ENCODE data around the gene SRP68.

The SRP68 gene

DNA sequence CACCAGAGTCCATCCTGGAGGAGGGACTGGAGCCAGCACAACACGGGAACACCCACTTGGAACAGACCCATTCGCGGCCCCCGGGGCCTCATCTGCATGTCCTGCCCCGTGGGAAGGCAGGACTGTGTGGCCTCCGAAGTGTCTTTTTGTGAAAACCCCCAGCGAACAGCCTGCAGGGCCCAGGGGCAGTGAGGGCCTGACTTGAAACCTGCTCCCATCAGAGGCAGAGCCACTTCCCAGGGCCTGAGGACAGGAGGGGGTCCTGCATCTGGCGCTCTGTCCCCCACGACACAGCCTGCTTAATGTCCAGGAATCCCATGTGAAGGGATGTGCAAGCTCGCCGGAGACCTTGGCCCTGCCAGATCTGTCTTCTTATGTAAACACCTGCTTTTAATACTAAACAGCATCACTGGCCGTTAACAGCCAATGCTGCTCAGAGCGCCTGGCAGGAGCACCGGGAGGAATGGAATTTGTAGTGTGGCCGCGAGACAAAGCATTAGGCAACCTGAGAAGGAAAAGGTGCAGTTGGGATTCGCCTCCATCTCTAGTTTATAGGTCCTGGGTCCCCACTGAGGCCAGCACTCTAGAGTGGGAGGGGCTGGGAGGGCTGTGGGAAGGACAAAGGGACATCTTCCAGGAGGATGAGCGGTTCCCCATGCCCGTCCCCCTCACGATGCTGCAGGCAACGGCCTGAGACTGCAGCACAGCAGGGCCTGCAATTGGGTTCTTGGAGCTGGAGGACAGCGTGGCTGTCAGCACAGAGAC lies 35.6 kb downstream of the SRP68 start:
- peak overlapping the region in 6 of 11 experiments; percentile 14 to 62 (median 48); a peak in 9 of 22 replicates for H3K27ac ChIP-seq

DNA sequence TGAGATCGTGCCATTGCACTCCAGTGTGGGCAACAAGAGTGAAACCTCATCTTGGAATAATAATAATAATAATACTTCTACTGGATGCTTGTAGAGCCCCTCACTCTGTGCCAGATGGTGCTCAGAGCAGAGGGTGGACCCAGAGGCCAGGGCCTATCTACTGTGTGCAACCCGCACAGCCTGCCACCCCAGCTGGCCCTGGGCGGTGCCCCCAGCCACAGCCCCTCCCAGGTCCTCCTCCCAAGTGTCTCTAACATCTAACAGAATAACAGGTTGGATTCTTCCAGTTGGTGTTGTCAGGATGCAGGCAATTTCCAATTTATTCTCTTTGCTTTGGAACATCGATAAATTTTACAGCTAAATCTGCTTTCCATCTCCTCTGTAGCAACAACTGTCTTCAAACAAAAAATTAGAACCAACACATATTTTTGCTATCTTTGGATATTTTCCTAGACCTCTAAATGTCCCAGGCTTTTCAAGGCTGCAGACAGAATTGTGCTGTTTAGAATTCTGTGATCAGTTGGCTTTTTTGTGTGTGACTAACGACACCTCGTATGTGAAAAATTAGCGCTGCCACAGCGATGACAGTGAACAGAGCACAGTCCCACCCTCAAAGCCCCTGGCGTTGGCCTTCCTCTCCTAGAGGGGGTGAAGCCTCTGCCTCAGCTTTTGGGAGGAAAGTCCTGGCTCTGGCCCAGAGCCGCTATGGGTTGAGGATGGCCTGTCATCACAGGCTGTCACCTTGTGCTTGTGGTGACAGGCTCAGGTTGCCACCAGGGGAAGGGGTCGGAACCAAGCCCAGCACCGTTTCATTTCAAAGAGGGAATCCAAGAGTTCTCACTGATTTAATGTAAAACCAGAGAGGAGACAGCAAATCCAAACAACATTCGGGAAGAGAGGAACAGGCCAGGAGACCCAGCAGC lies 37.6 kb downstream of the SRP68 start:
- H3K4me3 ChIP-seq: no peak overlapping the region
- peaks cover 0 to 12% (median 0%) of the 10 kb centered on the region in 11 experiments; a peak in 4 of 22 replicates for H3K9me3 ChIP-seq (replicated peaks in 1 of 11)
- H3K4me2 ChIP-seq: no peak overlapping the region
- H3K4me1 ChIP-seq: peaks cover 4 to 43% (median 34%) of the 10 kb centered on the region in 10 experiments; a peak in 19 of 20 replicates
- TF ChIP-seq Cebpa-rat (IDR thresholded peaks at IDR 0.05): no peak
- H3K9ac ChIP-seq: no peak overlapping the region; a peak in 1 of 22 replicates
- H3K27me3 ChIP-seq: no peaks in the 10 kb centered on the region
- H3K27ac ChIP-seq: no peak overlapping the region
- H4K20me1 ChIP-seq: peaks cover 0 to 17% (median 0%) of the 10 kb centered on the region in 11 experiments; a peak in 5 of 22 replicates
- H3K36me3 ChIP-seq: peaks cover 16 to 36% (median 19%) of the 10 kb centered on the region in 11 experiments

More for the DNA sequence above, 35.6 kb downstream of the SRP68 start:
- TF ChIP-seq Cebpa-rat (IDR thresholded peaks at IDR 0.05): no peak
- peaks cover 0 to 29% (median 0%) of the 10 kb centered on the region in 11 experiments; a peak in 6 of 22 replicates for H4K20me1 ChIP-seq
- H3K36me3 ChIP-seq: peaks cover 36 to 56% (median 39%) of the 10 kb centered on the region in 11 experiments
- peaks cover 0 to 31% (median 23%) of the 10 kb centered on the region in 10 experiments; a peak in 16 of 20 replicates for H3K4me1 ChIP-seq
- H3K4me2 ChIP-seq: peak overlapping the region in 8 of 11 experiments; percentile 49 to 77 (median 67); a peak in 16 of 22 replicates
- H3K9me3 ChIP-seq (replicated peaks in 1 of 11): peaks cover 0 to 12% (median 0%) of the 10 kb centered on the region in 11 experiments; a peak in 4 of 22 replicates
- peak overlapping the region in 4 of 11 experiments; percentile 24 to 56 (median 40); a peak in 6 of 22 replicates for H3K9ac ChIP-seq
- no peaks in the 10 kb centered on the region for H3K27me3 ChIP-seq
- no peak overlapping the region for H3K4me3 ChIP-seq

DNA sequence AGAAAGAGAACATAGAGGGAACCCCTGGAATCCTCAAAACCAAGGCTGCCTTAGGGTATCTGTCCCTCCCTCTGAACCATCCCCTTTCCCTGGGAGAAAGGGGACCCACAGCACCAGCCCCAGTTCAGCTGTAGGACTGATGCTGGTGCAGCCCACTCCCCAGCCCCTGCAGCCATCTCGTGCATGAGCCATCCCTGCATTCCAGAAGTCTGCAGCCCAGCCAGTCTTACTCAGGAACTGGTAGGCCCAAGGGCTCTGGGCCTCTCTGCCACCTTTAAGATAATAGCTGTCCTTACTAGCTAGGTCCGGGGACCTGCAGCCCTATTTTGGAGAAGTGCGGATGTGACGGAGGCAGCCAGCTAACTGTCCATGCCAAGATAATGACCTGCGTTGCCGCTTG lies 39.2 kb downstream of the SRP68 start:
- Histone ChIP-seq H3K9ac (no peak overlapping the region), H4K20me1 (peaks cover 0 to 12% (median 0%) of the 10 kb centered on the region in 11 experiments; a peak in 3 of 22 replicates), H3K27ac (no peak overlapping the region), H3K9me3 (replicated peaks in 1 of 11) (peaks cover 0 to 12% (median 0%) of the 10 kb centered on the region in 11 experiments; a peak in 4 of 22 replicates), H3K4me1 (peaks cover 10 to 53% (median 45%) of the 10 kb centered on the region in 10 experiments; a peak in 19 of 20 replicates), H3K4me3 (no peak overlapping the region), H3K4me2 (no peak overlapping the region), H3K27me3 (no peaks in the 10 kb centered on the region), H3K36me3 (peaks cover under 1 to 21% (median 4%) of the 10 kb centered on the region in 11 experiments; a peak in 20 of 22 replicates)
- no peak for TF ChIP-seq Cebpa-rat (IDR thresholded peaks at IDR 0.05)

DNA sequence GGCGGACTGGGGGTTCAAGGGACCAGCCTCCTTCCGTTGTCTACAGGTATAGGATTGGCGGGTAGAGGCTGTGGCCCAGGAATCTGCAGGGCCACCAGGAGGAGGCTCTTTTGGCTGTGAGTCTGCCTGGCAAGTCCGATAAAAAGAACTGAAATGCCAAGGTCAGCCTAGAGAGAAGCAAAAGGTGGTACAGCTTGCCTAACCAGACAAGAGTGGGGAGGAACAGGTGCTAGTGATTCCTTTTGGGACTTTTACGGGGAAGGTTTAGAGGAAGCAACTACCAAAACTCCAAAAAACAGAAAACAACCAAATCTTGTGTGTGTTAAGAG lies 39.6 kb downstream of the SRP68 start:
- no peak for TF ChIP-seq Cebpa-rat (IDR thresholded peaks at IDR 0.05)
- peaks cover 0 to 12% (median 0%) of the 10 kb centered on the region in 11 experiments; a peak in 4 of 22 replicates for H3K9me3 ChIP-seq (replicated peaks in 1 of 11)
- peaks cover 10 to 53% (median 43%) of the 10 kb centered on the region in 10 experiments; a peak in 19 of 20 replicates for H3K4me1 ChIP-seq
- H3K4me3 ChIP-seq: no peak overlapping the region
- peaks cover 0 to 9% (median 0%) of the 10 kb centered on the region in 11 experiments; a peak in 3 of 22 replicates for H4K20me1 ChIP-seq
- H3K27ac ChIP-seq: no peak overlapping the region
- H3K27me3 ChIP-seq: no peaks in the 10 kb centered on the region
- no peak overlapping the region for H3K4me2 ChIP-seq
- H3K36me3 ChIP-seq: peaks cover 0 to 17% (median 0%) of the 10 kb centered on the region in 11 experiments; a peak in 7 of 22 replicates
- H3K9ac ChIP-seq: no peak overlapping the region

DNA sequence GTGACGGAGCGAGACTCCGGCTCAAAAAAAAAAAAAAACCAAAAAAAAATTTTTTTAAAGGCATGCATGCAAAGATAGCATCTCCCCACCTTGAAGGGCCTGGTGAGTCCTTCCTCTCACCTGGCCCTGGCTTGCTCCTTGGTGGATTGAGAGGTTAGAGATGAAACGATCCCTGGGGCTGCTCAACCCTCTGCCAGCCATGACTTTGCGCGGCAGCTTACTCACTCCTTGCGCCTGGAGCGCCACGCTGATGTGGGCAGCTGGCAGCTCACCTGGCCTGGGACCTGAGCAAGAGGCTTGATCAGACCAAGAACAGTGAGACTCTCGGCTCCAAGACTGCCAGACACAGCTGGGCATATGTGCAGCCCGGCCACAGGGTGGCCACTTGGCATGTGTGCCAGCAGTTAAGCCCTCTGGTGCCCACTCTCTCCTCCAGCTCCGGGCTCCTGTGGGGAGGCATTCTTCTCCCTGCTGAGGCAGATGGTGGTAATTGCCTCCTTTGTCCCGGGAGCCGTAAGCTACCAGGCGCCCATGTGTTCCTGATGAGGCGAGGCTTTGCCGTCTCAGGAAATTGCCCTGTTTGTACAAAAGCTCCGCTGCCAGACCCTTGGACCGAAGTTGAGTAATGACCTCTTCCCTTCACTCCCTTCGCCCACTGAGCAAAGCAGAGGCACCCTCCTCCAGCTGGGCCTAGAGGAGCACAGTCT lies 40.1 kb downstream of the SRP68 start:
- H4K20me1 ChIP-seq: peaks cover 0 to 4% (median 0%) of the 10 kb centered on the region in 11 experiments; a peak in 2 of 22 replicates
- peaks cover 10 to 53% (median 42%) of the 10 kb centered on the region in 10 experiments; a peak in 19 of 20 replicates for H3K4me1 ChIP-seq
- no peak overlapping the region for H3K27ac ChIP-seq
- peaks cover 0 to 12% (median 0%) of the 10 kb centered on the region in 11 experiments; a peak in 4 of 22 replicates for H3K36me3 ChIP-seq
- peaks cover 0 to 12% (median 0%) of the 10 kb centered on the region in 11 experiments; a peak in 4 of 22 replicates for H3K9me3 ChIP-seq (replicated peaks in 1 of 11)
- no peak overlapping the region for H3K4me2 ChIP-seq
- no peaks in the 10 kb centered on the region for H3K27me3 ChIP-seq
- no peak overlapping the region for H3K4me3 ChIP-seq
- TF ChIP-seq Cebpa-rat (IDR thresholded peaks at IDR 0.05): no peak
- no peak overlapping the region for H3K9ac ChIP-seq

DNA sequence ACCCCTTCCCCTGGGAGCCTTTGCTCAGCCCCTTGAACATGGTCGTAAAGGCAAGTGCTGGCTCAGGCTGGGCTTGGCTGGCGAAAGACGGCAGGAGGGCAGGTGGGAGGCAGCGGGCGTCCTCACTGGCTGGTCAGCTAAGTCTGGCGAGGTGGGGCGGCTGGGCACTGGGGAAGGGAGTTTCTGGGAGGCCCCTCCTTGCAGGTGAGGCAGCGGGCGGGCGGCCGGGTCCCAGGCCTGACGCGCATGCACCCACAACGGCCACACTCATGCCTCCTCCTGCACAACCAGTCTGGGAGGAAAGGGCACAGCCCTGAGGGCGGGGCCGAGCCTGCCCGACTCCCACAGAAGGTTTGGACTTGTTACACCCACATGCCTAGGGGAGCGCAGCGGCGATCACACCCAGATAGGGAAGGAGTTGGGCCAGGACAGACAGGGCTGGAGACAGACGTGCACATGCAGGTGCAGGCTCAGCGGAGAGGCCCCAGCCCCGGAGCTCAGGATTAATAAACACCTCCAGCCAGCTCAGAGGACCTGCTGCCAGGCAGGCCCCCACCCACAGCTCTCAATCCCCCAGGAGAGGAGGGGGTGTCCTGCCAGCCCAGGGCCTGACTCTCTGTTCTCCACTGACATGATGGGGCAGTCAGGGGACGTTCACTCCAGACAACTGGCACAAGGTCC lies 45.0 kb downstream of the SRP68 start, which contains the start of gene EVPL:
EVPL (minus strand) TSS at position 148 of the 681 bp plus-strand sequence; CDS start at position 40, 108 bp downstream.
- Histone ChIP-seq H3K4me2 (peak within 1 kb of the TSS in 6 of 11 experiments; percentile 14 to 90 (median 86); a peak in 9 of 22 replicates), H3K9me3 (replicated peaks in 1 of 11) (peaks cover 0 to 4% (median 0%) of the 10 kb centered on the region in 11 experiments; a peak in 3 of 22 replicates), H3K27ac (peak within 1 kb of the TSS in 2 of 11 experiments; percentile 80 to 85; a peak in 1 of 22 replicates), H4K20me1 (no peaks in the 10 kb centered on the region), H3K36me3 (no peaks in the 10 kb centered on the region), H3K4me3 (no peak within 1 kb of the TSS), H3K27me3 (no peaks in the 10 kb centered on the region), H3K9ac (no peak within 1 kb of the TSS), H3K4me1 (peaks cover 10 to 43% (median 34%) of the 10 kb centered on the region in 10 experiments; a peak in 19 of 20 replicates)
- TF ChIP-seq Cebpa-rat (IDR thresholded peaks at IDR 0.05): no peak

DNA sequence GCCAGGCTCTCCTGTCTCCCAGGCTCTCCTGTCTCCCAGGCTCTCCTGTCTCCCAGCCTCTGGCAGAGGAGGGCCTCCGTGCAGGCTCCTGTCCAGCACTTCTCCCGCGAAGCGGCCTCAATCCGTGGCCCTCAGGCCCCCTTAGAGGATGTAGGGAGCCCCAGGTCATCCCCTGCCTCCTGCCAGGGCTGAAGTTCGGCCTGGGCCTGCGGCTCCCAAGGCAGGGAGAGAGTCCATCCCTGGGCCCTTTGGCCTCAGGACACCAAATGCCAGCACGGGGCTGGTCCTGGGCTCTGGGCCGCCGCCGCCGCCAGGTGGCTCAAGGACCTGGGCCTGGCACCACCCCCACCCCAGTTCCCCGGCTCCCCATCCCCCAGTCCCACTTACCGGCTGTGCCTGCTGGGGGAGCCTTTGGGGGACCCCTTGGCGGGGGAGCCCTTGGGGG lies 45.6 kb downstream of the SRP68 start:
- Histone ChIP-seq H3K9me3 (replicated peaks in 1 of 11) (no peaks in the 10 kb centered on the region), H3K9ac (no peak overlapping the region), H3K4me3 (no peak overlapping the region), H4K20me1 (no peaks in the 10 kb centered on the region), H3K4me1 (peaks cover 10 to 46% (median 35%) of the 10 kb centered on the region in 10 experiments; a peak in 19 of 20 replicates), H3K27me3 (no peaks in the 10 kb centered on the region), H3K27ac (no peak overlapping the region), H3K4me2 (no peak overlapping the region), H3K36me3 (no peaks in the 10 kb centered on the region)
- TF ChIP-seq Cebpa-rat (IDR thresholded peaks at IDR 0.05): no peak

Measured in BLaER1 treated with 17β-estradiol and CSF1 and Interleukin-3, amounts not matched to agents 10 nM and 100 nM (cell line).